ENCODE results near the gene NKPD1. TPM values are rescaled to one million over a fixed set of nuclear protein-coding genes. Genes with fewer than 3 reads are reported as not detected.

NKPD1 gene
- total and polyA plus RNA-seq, 9 of the 15 experiments (the other 6 are each of a cell fraction or from before 2014, with no cell fraction given), result 0.03 to 0.09 (median 0.04) TPM; not detected in 5

- no peak for TF ChIP-seq FOXM1 (IDR thresholded peaks at IDR 0.05; ENCODE audit: low read depth)
- no peak for TF ChIP-seq FOXM1 (CRISPR knock-in tag; IDR thresholded peaks at IDR 0.05; ENCODE audit: low read depth)
- no peak for TF ChIP-seq UBTF (IDR thresholded peaks at IDR 0.05; ENCODE audit: borderline replicate concordance in 1 of 2, low read depth in 2 of 2, low read length in 2 of 2)
- TF ChIP-seq NR3C1 (CRISPR knock-in tag; IDR thresholded peaks at IDR 0.05), result no peak
- TF ChIP-seq, protein P1, sequence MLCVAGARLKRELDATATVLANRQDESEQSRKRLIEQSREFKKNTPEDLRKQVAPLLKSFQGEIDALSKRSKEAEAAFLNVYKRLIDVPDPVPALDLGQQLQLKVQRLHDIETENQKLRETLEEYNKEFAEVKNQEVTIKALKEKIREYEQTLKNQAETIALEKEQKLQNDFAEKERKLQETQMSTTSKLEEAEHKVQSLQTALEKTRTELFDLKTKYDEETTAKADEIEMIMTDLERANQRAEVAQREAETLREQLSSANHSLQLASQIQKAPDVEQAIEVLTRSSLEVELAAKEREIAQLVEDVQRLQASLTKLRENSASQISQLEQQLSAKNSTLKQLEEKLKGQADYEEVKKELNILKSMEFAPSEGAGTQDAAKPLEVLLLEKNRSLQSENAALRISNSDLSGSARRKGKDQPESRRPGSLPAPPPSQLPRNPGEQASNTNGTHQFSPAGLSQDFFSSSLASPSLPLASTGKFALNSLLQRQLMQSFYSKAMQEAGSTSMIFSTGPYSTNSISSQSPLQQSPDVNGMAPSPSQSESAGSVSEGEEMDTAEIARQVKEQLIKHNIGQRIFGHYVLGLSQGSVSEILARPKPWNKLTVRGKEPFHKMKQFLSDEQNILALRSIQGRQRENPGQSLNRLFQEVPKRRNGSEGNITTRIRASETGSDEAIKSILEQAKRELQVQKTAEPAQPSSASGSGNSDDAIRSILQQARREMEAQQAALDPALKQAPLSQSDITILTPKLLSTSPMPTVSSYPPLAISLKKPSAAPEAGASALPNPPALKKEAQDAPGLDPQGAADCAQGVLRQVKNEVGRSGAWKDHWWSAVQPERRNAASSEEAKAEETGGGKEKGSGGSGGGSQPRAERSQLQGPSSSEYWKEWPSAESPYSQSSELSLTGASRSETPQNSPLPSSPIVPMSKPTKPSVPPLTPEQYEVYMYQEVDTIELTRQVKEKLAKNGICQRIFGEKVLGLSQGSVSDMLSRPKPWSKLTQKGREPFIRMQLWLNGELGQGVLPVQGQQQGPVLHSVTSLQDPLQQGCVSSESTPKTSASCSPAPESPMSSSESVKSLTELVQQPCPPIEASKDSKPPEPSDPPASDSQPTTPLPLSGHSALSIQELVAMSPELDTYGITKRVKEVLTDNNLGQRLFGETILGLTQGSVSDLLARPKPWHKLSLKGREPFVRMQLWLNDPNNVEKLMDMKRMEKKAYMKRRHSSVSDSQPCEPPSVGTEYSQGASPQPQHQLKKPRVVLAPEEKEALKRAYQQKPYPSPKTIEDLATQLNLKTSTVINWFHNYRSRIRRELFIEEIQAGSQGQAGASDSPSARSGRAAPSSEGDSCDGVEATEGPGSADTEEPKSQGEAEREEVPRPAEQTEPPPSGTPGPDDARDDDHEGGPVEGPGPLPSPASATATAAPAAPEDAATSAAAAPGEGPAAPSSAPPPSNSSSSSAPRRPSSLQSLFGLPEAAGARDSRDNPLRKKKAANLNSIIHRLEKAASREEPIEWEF (CRISPR knock-in tag; IDR thresholded peaks at IDR 0.05), result 0 out of 2 replicates have a peak, but pooled peaks have one; percentile 63
- TF ChIP-seq ARNT (IDR thresholded peaks at IDR 0.05), result no peak
- peak; percentile 21; the same call in 1 of the 2 replicates for TF ChIP-seq L3MBTL2 (IDR thresholded peaks at IDR 0.05)
- TF ChIP-seq ZNF584 (CRISPR knock-in tag; IDR thresholded peaks at IDR 0.05; ENCODE audit: low read depth), result no peak
- TF ChIP-seq BRF1 (IDR thresholded peaks at IDR 0.05; ENCODE audit: borderline replicate concordance, extremely low read depth, insufficient read length), result no peak
- no peak for TF ChIP-seq ZC3H4 (CRISPR knock-in tag; IDR thresholded peaks at IDR 0.05; ENCODE audit: borderline replicate concordance)
- no peak for TF ChIP-seq ZNF551 (CRISPR knock-in tag; IDR thresholded peaks at IDR 0.05)
- TF ChIP-seq SMARCE1 (IDR thresholded peaks at IDR 0.05), result peak; percentile 40; the same call in 1 of the 2 replicates
- no peak for TF ChIP-seq WHSC1 (IDR thresholded peaks at IDR 0.05; ENCODE audit: low read length)
- no peak for TF ChIP-seq IRF2 (CRISPR knock-in tag; IDR thresholded peaks at IDR 0.05)
- TF ChIP-seq SMARCA4 (IDR thresholded peaks at IDR 0.05), result peak; percentile 68
- peak; percentile 70 for TF ChIP-seq DPF2 (IDR thresholded peaks at IDR 0.05)
- TF ChIP-seq EHMT2 (IDR thresholded peaks at IDR 0.05), result 0 out of 2 replicates have a peak, but pooled peaks have one; percentile 9
- no peak for TF ChIP-seq NONO (IDR thresholded peaks at IDR 0.05; ENCODE audit: low read depth in 2 of 2, low read length in 1 of 2)
- no peak for TF ChIP-seq RCOR1 (IDR thresholded peaks at IDR 0.05; ENCODE audit: borderline replicate concordance in 1 of 2, low read depth in 2 of 2, low read length in 2 of 2)
- TF ChIP-seq FOSL1 (tag; conservative IDR thresholded peaks at IDR 0.05), result peak; percentile 57
- TF ChIP-seq JUNB (CRISPR knock-in tag; conservative IDR thresholded peaks at IDR 0.05), result no peak
- TF ChIP-seq HDAC2 (IDR thresholded peaks at IDR 0.05), result 0 out of 2 replicates have a peak, but pooled peaks have one; percentile 25
- no peak for TF ChIP-seq TEAD2 (tag; IDR thresholded peaks at IDR 0.05)
- TF ChIP-seq MIER1 (IDR thresholded peaks at IDR 0.05; ENCODE audit: low read depth), result no peak
- peak; percentile 60; the same call in 1 of the 2 replicates for TF ChIP-seq NFE2 (IDR thresholded peaks at IDR 0.05; ENCODE audit: low read depth)
Measured at GRCh38 chr19:45195764-45196163, 35.0 kb upstream of the NKPD1 start (continued).

Measured in K562 (cell line).